Left kidney (tissue), 2 donors: ENCODE measurements around the gene KCNQ1. TPM values are rescaled to one million over a fixed set of nuclear protein-coding genes. Genes with fewer than 3 reads are reported as not detected.
A peak's percentile ranks its signal among the peaks of the same experiment; 100 is the strongest.

ENCODE experiments used
- DNase-seq: peaks from one replicate; pipeline ENCODE4 v3.0.0-alpha.2; 2013
- polyA plus RNA-seq: library from polyadenylated mRNA; unstranded; fragments of 120-200 nt; gene quantifications from one replicate; pipeline ENCODE4 v1.2.1, GENCODE V29; 2013; ENCODE audit not compliant: insufficient read length

The KCNQ1 gene
- polyA plus RNA-seq, 1 donor = 9.1 TPM

DNA sequence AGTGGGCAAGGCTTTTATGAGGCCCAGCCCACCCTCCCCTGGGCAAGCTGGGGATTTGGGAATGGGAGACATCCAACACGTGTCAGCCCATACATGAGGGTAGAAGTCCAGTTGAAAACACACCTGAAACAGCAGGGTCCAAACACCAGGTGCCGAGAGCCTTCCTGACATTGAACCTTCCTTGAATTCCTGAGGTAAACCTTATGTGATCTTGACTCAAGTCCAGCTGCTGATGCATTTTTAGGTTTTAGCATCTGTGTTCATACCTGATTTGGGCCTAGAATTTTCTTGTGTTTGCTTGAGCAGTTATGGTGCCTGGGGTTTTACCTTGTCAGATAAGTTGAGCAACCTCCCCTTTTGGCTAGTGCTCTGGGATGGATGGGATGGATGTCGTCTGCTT, 374.5 kb downstream of the KCNQ1 start:
- no peak for DNase-seq

GRCh38 chr11:2820976-2821375, 376.2 kb downstream of the KCNQ1 start:
- no peak for DNase-seq

- no peak for DNase-seq
Observed at GRCh38 chr11:2821891-2822290, 377.1 kb downstream of the KCNQ1 start.

- no peak for DNase-seq
Observed at GRCh38 chr11:2824851-2825250, 380.0 kb downstream of the KCNQ1 start.

- DNase-seq = no peak
Observed at GRCh38 chr11:2825261-2825888, 380.6 kb downstream of the KCNQ1 start.

DNA sequence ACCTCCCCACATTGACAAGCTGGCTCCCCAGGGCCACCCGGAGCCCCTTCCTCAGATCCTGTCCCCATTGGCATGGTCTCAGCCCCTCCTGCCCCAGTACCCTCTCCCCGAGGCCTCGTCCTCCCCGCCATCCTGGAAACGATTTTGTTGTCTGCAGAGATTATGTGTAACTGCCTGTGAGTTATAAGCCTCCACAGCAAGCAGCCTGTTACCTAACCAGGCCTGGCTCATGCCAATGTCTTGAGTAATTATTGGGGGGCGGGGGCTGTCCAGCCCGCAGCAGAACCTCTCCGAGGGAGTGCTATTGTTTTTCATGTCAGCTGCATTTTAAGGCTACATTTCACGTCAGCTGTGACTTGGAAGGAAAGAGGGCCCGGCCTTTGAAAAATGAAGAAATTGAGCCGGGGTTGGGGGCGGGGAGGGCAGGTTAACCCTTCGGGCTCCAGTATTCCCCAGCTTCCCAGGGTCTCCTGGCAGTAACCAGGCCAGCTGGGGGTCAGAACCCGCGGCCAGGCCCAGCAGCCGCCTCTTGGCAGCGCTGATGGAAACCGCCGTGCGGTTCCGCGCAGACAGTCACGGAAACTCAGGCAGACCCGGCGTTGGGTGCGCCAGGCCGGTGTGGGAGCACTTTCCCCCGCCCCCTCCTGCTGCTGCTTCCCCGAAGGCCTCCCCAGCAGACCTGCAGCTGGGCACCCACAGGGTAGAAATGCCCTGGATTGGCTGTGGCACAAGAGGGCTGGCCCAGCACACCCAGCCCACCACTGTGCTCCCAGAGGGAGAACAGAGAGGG, 381.3 kb downstream of the KCNQ1 start:
- DNase-seq = peak; percentile 78

GRCh38 chr11:2826679-2827056, 381.9 kb downstream of the KCNQ1 start:
- no peak for DNase-seq

DNA sequence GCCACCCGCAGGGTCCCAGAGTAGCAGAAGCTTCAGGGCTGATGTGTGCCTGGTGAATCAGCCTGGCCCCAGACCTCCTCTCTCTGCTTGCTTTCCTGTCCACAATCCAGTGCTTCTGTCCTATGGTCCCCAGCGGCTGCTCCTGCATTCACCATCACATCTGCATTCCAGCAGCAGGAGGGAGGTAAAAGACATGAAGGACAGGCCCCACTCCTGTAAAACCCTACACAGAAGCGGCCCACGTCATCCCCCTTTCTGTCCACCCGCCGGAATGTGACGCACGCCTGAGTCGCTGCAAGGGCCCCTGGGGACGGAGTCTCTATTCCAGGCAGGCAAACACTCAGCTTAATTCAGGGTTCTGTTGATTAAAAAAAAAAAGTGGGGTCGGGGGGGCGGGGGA, 382.4 kb downstream of the KCNQ1 start:
- no peak for DNase-seq

GRCh38 chr11:2827792-2828191, 383.0 kb downstream of the KCNQ1 start:
- no peak for DNase-seq

- no peak for DNase-seq
Observed at GRCh38 chr11:2828585-2829330, 383.9 kb downstream of the KCNQ1 start.

- DNase-seq = no peak
Observed at GRCh38 chr11:2830030-2830812, 385.4 kb downstream of the KCNQ1 start.

- DNase-seq = no peak
Observed at GRCh38 chr11:2830886-2831285, 386.1 kb downstream of the KCNQ1 start.

DNA sequence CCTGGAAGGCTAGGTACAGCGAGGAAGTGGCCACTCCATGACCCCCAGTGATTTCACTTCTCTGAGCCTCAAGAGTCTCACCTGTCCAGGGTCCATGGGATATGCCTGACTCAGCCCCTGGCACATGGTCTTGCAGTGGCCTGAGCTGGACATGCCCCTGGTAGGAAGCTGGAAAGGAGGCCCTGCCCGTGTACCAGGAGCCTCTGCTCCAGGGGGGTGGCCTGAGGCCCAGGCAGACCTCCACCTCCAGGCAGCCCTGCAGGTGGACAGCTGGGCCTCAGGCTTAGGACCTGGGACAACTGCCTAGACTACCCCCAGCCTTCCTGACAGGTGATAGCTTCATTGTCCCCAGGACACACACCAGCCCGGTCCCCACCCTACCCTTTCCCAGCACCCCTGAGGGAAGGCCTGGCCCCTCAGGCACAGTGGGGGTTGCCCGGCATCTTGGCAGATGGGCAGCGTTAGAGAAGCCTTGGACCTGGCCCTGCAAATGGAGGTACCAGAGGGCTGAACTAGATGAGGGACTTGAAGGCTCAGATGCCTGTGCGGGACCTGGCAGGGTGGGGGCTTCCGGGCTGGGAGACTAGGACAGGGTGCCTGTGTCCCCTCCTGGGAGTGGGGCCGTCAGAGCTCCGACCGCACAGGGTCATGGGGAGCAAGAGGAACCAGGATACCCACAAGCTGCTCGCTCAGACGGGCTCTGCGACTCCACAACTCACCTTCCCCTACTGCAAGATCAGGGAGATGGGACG, 387.1 kb downstream of the KCNQ1 start:
- DNase-seq = no peak

DNA sequence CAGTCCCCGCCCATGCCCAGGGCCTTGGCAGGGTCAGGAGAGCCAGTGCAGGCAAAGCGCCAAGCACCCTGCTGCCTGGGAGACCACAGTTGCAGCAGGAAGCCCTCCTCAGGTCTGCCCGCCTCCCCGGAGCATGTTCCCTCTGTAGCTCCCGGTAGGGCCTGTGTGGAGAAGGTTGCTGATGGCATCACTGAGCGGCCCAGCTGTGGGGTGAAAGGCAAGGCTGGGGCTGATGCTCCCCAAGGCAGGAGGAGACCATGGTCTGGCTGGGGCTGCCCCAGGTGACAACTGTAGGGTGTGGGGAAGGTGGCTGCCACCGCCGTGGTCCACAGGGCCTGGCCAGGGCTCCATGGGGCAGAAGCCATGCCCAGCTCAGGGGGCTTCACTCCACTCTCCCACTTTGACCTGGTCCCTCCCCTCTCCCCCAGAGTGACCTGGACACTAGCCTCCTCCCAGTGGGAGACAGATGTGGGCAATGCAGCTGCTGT, 387.8 kb downstream of the KCNQ1 start:
- DNase-seq = no peak

GRCh38 chr11:2833051-2833715, 388.4 kb downstream of the KCNQ1 start:
- DNase-seq = no peak

DNA sequence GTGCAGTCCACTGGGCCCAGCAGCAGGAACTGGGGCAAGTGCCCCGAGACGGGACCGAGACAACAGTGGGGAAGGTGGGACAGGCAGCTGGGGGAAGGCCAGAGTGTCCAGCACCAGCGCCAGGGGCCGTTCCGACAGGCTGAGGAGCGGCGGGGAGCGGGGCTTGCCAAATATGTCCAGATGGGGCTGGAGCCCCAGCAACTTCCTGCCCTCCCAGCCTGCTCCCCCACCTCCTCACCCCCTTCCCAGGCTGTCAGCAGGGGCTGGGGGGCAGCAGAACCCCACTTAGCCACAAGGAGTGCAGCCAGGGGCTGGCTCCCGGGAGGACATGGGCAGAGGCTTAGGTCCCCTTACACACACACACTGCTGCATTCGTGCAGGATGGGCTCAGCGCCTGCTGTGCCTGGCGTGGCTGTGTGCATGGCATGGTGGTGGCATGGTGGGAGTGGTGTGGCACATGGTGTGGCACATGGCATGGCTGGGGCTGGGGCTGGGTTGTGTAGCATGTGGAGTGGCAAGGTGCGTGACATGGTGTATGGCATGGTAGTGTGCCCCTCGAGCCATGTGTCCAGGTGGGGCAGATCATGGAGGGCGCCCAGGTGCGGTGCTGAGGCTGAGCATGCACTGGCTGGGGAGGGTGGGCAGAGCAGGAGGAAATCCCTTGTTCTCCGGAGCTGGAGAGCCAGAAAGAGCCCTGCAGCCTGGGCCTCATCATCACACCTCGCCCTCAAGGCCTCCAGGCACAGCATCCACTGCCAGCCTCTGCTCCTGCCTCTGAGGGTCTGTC, 389.1 kb downstream of the KCNQ1 start:
- no peak for DNase-seq

DNA sequence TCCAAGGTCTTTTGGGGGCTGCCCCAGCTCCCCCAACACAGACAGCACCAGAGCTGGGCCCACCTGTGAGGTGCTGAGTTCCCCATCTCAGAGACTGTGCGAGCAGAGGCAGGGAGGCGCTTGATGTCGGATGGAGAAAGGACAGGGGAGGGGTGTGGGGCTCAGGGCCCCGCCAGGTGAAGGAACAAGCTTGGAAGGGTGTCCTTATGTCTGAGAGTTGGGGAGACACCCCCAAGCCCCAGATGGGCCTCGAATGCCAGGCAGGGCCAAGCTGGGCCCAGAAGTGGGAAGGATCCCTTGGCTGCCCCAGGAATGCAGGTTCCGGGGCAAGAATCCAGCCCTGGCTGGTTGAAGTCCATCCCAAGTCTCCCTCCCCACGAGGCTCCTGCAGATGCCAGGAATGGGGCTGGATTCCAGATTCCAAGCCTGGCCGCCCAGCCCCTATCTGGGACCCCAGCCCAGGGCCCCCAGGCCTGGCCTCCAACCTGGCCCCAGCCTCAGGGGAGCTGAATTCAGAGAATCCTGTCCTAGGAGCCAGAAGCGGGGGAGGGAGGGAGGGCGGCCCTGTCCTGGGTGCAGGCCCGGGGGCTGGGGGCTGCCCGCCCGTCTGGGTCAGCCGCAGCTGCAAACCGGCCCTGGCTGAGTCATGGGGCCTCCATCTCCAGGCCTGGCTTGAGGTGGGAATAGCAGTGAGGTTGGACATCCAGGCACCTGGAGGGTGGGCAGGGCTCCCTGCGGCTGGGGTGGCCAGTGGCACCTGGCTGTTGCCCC, 389.9 kb downstream of the KCNQ1 start:
- no peak for DNase-seq

DNA sequence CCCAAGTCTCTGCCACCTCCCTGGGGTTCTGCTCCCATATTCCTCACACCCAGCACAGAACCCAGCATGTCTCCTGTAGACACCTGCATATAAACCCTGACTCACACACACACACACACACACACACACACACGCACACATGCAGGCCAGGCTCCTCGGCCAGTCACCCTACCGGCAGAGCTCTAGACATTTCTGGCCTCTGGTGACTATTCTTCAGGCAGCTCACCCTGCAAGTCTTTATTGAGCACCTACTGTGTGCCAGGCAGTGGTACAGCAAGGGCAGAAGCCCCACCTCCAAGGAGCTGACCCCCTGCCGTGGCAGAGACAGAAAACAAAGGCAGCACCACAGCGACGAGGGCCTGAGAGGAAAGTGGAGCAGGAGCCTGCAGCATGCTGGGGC, 390.5 kb downstream of the KCNQ1 start:
- DNase-seq = no peak

DNA sequence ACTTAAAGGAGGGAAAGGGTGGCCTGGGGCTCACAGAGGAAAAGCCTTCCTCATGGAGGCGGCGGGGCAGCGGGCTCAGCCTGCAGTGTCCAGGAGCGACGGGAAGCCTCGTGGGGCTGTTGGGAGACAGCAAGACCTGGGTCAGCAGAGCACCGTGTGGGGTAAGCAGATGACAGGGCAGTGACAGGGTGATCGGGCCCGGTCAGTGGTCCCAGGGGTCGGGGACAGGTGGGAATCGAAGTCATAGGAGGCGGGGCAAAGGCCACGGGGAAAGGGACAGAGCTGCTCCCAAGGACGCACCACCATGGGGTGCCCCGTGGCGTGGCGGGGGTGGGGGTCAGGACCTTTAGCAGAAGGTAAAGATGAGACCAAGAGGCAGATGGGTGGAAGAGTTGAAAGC, 390.9 kb downstream of the KCNQ1 start:
- no peak for DNase-seq
